PC-3 (cell line): ENCODE data around the gene KIF15. TPM values are rescaled to one million over a fixed set of nuclear protein-coding genes. Genes with fewer than 3 reads are reported as not detected.
A peak's percentile ranks its signal among the peaks of the same experiment; 100 is the strongest.
"Not testable (repeated sequence)": the region's sequence is repeated elsewhere in the genome, so short reads cannot be mapped to it uniquely, and the experiment has no call there.

ENCODE experiments used
- ATAC-seq: fragments of 200-7000 bp; cut with Tn5 transposase; 2 replicates; pipeline ENCODE4 v1.9.1; 2020; ENCODE audit warnings: mild to moderate bottlenecking, moderate library complexity
- BruUV-seq: library from RNA; stranded (reverse); fragments of 400-500 nt; replicated peaks from 2 replicates; lab custom pipeline; 2021; lab: Mats Ljungman, UMichigan
- CTCF ChIA-PET: fragments of 300-600 bp; sonication (Branson Sonifier 250); formaldehyde crosslinking; loops from one replicate; lab custom pipeline; 2022; ENCODE audit warnings: antibody characterized with exemption; lab: Charles Lee
- POLR2A ChIA-PET: fragments of 300-600 bp; sonication (Branson Sonifier 250); formaldehyde crosslinking; loops from one replicate; lab custom pipeline; 2022; ENCODE audit warnings: antibody characterized with exemption; ENCODE audit not compliant: unreplicated experiment; lab: Charles Lee
- DNase-seq: peaks from one replicate; pipeline ENCODE4 v3.0.0-alpha.2; 2015
- H2AFZ ChIP-seq: fragments of 300-600 bp; sonication (generic); 2 replicates; pipeline ENCODE4 v1.6.0; 2016; ENCODE audit warnings: antibody characterized with exemption, low read length
- H3F3A ChIP-seq: fragments of 300-600 bp; sonication (generic); one replicate; pipeline ENCODE4 v1.6.0; 2017; ENCODE audit warnings: antibody characterized with exemption, low read length, control low read depth, mild to moderate bottlenecking; ENCODE audit not compliant: unreplicated experiment
- H3K27ac ChIP-seq: fragments of 300-600 bp; sonication (generic); 2 replicates; pipeline ENCODE4 v1.5.1; 2016; ENCODE audit warnings: mild to moderate bottlenecking, low read length
- H3K27me3 ChIP-seq: fragments of 300-600 bp; sonication (generic); 2 replicates; pipeline ENCODE4 v1.6.1; 2016; ENCODE audit warnings: low read length, mixed read lengths
- H3K36me3 ChIP-seq: fragments of 300-600 bp; sonication (generic); 2 replicates; pipeline ENCODE4 v1.6.1; 2016; ENCODE audit warnings: low read depth, mixed run types, low read length, mixed read lengths
- H3K4me1 ChIP-seq: fragments of 300-600 bp; sonication (generic); 2 replicates; pipeline ENCODE4 v1.5.1; 2016; ENCODE audit warnings: low read length; ENCODE audit not compliant: insufficient read depth
- H3K4me2 ChIP-seq: fragments of 300-600 bp; sonication (generic); 2 replicates; pipeline ENCODE4 v1.6.0; 2016; ENCODE audit warnings: low read length
- H3K4me3 ChIP-seq: fragments of 300-600 bp; sonication (generic); 2 replicates; pipeline ENCODE4 v1.5.1; 2016; ENCODE audit warnings: mild to moderate bottlenecking, low read length, mixed read lengths
- H3K79me2 ChIP-seq: fragments of 300-600 bp; sonication (generic); 2 replicates; pipeline ENCODE4 v1.6.1; 2017; ENCODE audit warnings: low read length, mixed read lengths
- H3K9ac ChIP-seq: fragments of 300-600 bp; sonication (generic); 2 replicates; pipeline ENCODE4 v1.6.0; 2016; ENCODE audit warnings: mild to moderate bottlenecking, low read length
- H3K9me2 ChIP-seq: fragments of 300-600 bp; sonication (generic); replicated peaks from 2 replicates; pipeline ENCODE4 v1.6.1; 2016; ENCODE audit warnings: mixed run types, low read length, mixed read lengths
- H3K9me3 ChIP-seq: fragments of 300-600 bp; sonication (generic); 2 replicates; pipeline ENCODE4 v1.6.1; 2016; ENCODE audit warnings: low read length, mixed read lengths
- H4K20me1 ChIP-seq: fragments of 300-600 bp; sonication (generic); 2 replicates; pipeline ENCODE4 v1.6.1; 2016; ENCODE audit warnings: low read length, mixed read lengths
- EZH2 ChIP-seq: fragments of 300-600 bp; sonication (generic); IDR thresholded peaks from one replicate; pipeline ENCODE4 v1.6.1; 2017; ENCODE audit warnings: antibody characterized with exemption, mild to moderate bottlenecking, low read length; ENCODE audit not compliant: unreplicated experiment
- EZH2phosphoT487 ChIP-seq: fragments of 300-600 bp; sonication (generic); IDR thresholded peaks from 2 replicates; pipeline ENCODE4 v1.6.1; 2018; ENCODE audit warnings: mild to moderate bottlenecking, antibody characterized with exemption, low read length, borderline replicate concordance
- intact Hi-C: fragments of 100-400 bp; cut with micrococcal nuclease; formaldehyde crosslinking; loops from 2 replicates; pipeline ENCODE4 v1.9.0; 2023
- total RNA-seq: library from RNA; depleted of rRNA; stranded (reverse); fragments of >200 nt; gene quantifications from 2 replicates; pipeline ENCODE4 v1.2.3, GENCODE V29; 2014
- TF ChIP-seq, protein P1 (sequence below): fragments of 300-600 bp; sonication (generic); conservative IDR thresholded peaks from 2 replicates; pipeline ENCODE4 v1.5.1; 2017; ENCODE audit warnings: antibody characterized with exemption, low read depth, mild to moderate bottlenecking, low read length

Gene KIF15
- total RNA-seq, 1 experiment from 2014 or later = 19.1 TPM

GRCh38 chr3:44842376-44842775, 80.8 kb downstream of the KIF15 start:
- intact Hi-C loops = no loop called here
- ChIA-PET POLR2A (no interaction called here), CTCF (no interaction called here)
- no peaks in the 10 kb centered on the region for H3F3A ChIP-seq
- ATAC-seq (no peak), DNase-seq (no peak)
- no peak for TF ChIP-seq EZH2phosphoT487
- TF ChIP-seq EZH2 = no peak
- TF ChIP-seq, protein P1, sequence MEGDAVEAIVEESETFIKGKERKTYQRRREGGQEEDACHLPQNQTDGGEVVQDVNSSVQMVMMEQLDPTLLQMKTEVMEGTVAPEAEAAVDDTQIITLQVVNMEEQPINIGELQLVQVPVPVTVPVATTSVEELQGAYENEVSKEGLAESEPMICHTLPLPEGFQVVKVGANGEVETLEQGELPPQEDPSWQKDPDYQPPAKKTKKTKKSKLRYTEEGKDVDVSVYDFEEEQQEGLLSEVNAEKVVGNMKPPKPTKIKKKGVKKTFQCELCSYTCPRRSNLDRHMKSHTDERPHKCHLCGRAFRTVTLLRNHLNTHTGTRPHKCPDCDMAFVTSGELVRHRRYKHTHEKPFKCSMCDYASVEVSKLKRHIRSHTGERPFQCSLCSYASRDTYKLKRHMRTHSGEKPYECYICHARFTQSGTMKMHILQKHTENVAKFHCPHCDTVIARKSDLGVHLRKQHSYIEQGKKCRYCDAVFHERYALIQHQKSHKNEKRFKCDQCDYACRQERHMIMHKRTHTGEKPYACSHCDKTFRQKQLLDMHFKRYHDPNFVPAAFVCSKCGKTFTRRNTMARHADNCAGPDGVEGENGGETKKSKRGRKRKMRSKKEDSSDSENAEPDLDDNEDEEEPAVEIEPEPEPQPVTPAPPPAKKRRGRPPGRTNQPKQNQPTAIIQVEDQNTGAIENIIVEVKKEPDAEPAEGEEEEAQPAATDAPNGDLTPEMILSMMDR = no peak
- no peaks in the 10 kb centered on the region for H3K27me3 ChIP-seq
- H3K4me2 ChIP-seq = no peak overlapping the region
- H3K27ac ChIP-seq = no peak overlapping the region
- H4K20me1 ChIP-seq = no peaks in the 10 kb centered on the region
- H2AFZ ChIP-seq = no peak overlapping the region
- BruUV-seq = no TSS peak
- no peak overlapping the region for H3K9ac ChIP-seq
- peaks cover 58% of the 10 kb centered on the region for H3K36me3 ChIP-seq
- H3K4me3 ChIP-seq = no peak overlapping the region
- no peaks in the 10 kb centered on the region for H3K9me2 ChIP-seq
- no peaks in the 10 kb centered on the region for H3K4me1 ChIP-seq
- H3K79me2 ChIP-seq = no peaks in the 10 kb centered on the region
- no peaks in the 10 kb centered on the region for H3K9me3 ChIP-seq

DNA sequence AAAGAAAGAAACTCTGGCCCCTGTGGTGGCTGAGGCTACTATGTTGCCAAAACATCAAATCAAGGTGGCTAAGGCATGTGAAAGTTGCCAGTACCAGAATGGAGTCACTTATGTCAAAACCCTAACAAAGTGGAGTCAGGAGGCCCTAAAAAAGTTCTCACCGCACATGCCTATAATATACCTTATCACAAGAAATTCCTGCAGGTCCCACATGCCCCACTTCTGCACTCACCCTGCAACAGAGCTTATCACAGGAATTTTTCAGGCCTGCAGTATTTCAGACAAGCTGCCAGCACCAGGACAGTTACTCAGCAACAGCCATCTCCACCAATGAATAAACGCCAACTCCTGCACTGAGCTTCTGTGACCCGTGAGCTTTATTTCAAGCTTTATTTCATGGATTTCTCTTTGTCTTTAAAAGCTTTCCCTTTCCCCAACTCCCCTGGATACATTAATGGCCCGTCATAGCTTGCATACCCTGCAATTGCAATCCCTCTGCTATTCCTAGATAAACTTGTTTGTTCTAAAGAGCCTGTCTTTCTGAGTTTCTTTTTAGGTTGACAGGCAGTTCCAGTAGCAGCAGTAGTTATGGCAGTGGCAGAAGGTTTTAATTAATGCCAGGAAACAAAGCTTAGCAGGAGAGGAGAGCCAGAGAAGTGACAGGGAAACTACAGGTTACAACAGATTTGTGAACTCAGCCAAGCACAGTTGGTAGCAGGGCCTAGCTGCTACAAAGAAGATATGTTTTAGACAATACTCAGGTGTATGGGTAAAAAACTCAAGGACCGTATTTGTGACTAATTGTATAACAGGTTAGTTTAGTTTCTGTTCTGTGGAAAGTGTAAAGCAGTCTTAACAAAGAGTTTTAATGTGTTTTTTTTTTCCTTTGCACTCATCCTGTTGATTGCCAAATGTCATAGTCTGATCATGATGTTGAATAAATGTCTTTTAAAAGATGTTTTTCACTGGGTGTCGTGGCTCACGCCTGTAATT, 84.2 kb downstream of the KIF15 start:
- Histone ChIP-seq H4K20me1 (no peaks in the 10 kb centered on the region), H3K9me3 (no peaks in the 10 kb centered on the region), H3K4me3 (no peak overlapping the region), H3K27ac (no peak overlapping the region), H3K79me2 (no peaks in the 10 kb centered on the region), H3K9ac (no peak overlapping the region), H3K4me1 (no peaks in the 10 kb centered on the region), H3K36me3 (peaks cover 65% of the 10 kb centered on the region), H3F3A (no peaks in the 10 kb centered on the region), H3K27me3 (no peaks in the 10 kb centered on the region), H2AFZ (no peak overlapping the region), H3K4me2 (no peak overlapping the region), H3K9me2 (no peaks in the 10 kb centered on the region)
- BruUV-seq = no TSS peak
- ATAC-seq = no peak
- no peak for TF ChIP-seq EZH2phosphoT487
- TF ChIP-seq EZH2 = no peak
- TF ChIP-seq, protein P1 = no peak
- intact Hi-C loops = no loop called here
- ChIA-PET CTCF (interaction anchor here (0.6 kb wide), 1 partner anchor 87 kb away, joined by 6 read pairs; no protein-coding TSS in a partner anchor), POLR2A (interaction anchor here (0.7 kb wide), 1 partner anchor 26 kb away, joined by 6 read pairs; no protein-coding TSS in a partner anchor)
- peak; percentile 47 for DNase-seq

- H2AFZ ChIP-seq = no peak overlapping the region
- H4K20me1 ChIP-seq = no peaks in the 10 kb centered on the region
- H3K79me2 ChIP-seq = no peaks in the 10 kb centered on the region
- ATAC-seq (no peak), DNase-seq (no peak)
- TF ChIP-seq EZH2 (no peak), EZH2phosphoT487 (no peak)
- TF ChIP-seq, protein P1 = no peak
- H3K27me3 ChIP-seq = no peaks in the 10 kb centered on the region
- ChIA-PET POLR2A (no interaction called here), CTCF (no interaction called here)
- no peaks in the 10 kb centered on the region for H3K4me1 ChIP-seq
- H3K4me3 ChIP-seq = no peak overlapping the region
- no TSS peak for BruUV-seq
- no peaks in the 10 kb centered on the region for H3F3A ChIP-seq
- no peaks in the 10 kb centered on the region for H3K9me3 ChIP-seq
- H3K4me2 ChIP-seq = no peak overlapping the region
- peaks cover 65% of the 10 kb centered on the region for H3K36me3 ChIP-seq
- no peaks in the 10 kb centered on the region for H3K9me2 ChIP-seq
- H3K9ac ChIP-seq = no peak overlapping the region
- intact Hi-C loops = no loop called here
- no peak overlapping the region for H3K27ac ChIP-seq
Measured at GRCh38 chr3:44848634-44849033, 87.0 kb downstream of the KIF15 start.

DNA sequence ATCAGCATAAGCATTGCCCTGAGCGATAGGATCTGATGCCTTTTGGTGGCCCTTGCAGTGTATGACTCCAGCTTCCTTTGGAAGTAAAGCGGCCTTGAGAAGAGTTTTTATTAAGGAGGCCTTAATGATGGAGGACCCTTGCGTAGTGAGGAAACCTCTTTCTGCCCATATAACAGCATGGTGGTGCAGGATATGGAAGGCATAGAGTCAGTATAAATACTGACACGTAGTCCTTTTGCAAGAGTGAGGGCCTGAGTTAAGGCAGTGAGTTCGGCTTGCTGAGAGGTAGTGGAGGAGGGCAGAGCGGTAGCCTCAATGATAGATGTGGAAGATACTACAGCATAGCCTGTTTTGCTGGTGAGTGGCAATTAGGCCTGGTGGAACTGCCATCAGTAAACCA, 95.1 kb downstream of the KIF15 start:
- H4K20me1 ChIP-seq, H2AFZ ChIP-seq, H3K9ac ChIP-seq, H3K79me2 ChIP-seq, H3K4me2 ChIP-seq, H3K9me3 ChIP-seq, DNase-seq, H3K4me1 ChIP-seq, H3K4me3 ChIP-seq, H3K27me3 ChIP-seq, POLR2A ChIA-PET, CTCF ChIA-PET, intact Hi-C loops, H3K9me2 ChIP-seq, H3K27ac ChIP-seq, H3F3A ChIP-seq, BruUV-seq, ATAC-seq: not testable (repeated sequence)
- H3K36me3 ChIP-seq = peaks cover 42% of the 10 kb centered on the region
